Measurements from ENCODE around the gene TRAPPC5.

TRAPPC5 gene

GRCh38 chr19:7674010-7675005, 6.3 kb upstream of the TRAPPC5 start:
- in situ Hi-C loops (cut with HindIII; ENCODE audit: low sequenced_read_pairs): no loop called here

DNA sequence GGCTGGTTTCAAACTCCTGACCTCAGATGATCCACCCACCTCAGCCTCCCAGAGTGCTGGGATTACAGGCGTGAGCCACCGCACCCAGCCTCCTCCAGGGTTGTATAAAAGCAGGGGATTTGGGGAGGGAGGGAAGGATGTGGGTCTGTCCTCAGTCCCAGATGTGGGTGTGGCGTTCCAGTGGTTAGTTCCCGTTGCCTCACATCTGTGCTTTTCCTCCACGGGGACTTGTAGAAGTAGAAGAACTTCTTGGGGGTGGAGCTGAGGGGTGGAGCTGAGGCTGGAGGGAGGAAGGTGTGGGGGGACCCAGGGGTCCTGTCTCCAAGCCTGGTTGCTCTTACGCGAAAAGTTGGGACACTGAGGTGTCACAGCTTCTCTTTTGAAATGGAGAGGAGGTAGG, 4.3 kb upstream of the TRAPPC5 start:
- in situ Hi-C loops (cut with HindIII; ENCODE audit: low sequenced_read_pairs): no loop called here

DNA sequence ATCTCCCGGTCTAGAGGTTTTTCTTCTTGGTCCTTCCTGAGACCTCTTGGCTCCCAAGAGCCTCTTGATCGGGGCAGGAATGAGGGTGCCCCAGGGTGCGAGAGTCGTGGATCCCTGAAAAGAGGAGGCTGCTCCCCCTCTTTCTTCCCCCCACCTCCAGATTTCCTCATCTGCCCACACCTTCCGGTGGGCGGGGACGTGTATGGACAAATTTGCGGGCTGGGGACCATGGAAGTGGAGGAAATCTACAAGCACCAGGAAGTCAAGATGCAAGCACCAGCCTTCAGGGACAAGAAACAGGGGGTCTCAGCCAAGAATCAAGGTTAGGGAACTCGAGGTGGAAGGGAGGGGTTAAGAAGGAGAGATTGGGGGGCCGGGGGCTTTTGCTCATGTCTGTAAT, 3.8 kb upstream of the TRAPPC5 start, which contains the start of gene MCEMP1:
Gene MCEMP1 (plus strand): TSS at position 237 of the 400 bp plus-strand sequence. CDS start 31 bp downstream, at position 268.
- in situ Hi-C loops (cut with HindIII; ENCODE audit: low sequenced_read_pairs): no loop called here

DNA sequence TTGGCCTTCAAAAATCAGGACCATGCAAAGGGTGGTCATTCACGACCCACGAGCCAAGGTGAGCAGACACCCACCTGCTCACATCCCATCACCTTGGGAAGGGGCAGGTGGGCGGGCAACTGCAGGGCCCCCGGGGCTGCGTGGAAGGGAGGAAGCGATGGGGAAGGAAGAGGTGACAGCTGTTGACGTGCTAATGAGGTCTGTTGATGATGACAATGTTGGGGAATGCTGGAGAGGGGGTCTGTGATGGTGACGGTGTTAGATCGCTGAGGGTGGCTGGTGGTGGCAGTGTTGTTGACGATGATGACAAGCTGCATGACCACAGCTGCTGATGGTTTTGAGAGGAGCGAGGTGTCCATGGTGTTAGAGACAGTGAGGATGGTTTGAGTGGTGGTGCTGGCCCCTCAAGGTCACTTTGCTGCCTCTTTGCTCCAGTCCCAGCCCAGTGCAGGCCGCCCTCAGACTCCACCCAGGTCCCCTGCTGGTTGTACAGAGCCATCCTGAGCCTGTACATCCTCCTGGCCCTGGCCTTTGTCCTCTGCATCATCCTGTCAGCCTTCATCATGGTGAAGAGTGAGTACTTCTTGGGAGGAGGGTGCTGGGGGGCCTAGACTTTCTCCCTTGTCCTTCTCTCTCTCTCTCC, 2.8 kb upstream of the TRAPPC5 start:
- in situ Hi-C loops (cut with HindIII; ENCODE audit: low sequenced_read_pairs): no loop called here

DNA sequence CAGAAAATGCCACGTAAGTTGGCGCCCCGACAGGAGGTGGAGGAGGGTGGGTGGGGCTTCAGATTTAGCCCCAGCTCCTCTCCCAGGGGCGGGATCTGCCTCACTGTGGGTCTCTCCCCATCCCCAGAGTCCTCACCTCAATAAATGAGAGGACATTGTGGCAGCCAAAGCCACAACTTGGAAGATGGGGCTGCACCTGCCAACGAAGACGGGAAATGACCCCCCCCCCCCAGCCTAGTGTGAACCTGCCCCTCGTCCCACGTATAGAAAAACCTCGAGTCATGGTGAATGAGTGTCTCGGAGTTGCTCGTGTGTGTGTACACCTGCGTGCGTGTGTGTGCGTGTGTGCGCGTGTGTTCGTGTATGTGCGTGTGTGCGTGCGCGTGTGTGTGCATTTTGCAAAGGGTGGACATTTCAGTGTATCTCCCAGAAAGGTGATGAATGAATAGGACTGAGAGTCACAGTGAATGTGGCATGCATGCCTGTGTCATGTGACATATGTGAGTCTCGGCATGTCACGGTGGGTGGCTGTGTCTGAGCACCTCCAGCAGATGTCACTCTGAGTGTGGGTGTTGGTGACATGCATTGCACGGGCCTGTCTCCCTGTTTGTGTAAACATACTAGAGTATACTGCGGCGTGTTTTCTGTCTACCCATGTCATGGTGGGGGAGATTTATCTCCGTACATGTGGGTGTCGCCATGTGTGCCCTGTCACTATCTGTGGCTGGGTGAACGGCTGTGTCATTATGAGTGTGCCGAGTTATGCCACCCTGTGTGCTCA, 1.5 kb upstream of the TRAPPC5 start:
- in situ Hi-C loops (cut with HindIII; ENCODE audit: low sequenced_read_pairs): no loop called here

DNA sequence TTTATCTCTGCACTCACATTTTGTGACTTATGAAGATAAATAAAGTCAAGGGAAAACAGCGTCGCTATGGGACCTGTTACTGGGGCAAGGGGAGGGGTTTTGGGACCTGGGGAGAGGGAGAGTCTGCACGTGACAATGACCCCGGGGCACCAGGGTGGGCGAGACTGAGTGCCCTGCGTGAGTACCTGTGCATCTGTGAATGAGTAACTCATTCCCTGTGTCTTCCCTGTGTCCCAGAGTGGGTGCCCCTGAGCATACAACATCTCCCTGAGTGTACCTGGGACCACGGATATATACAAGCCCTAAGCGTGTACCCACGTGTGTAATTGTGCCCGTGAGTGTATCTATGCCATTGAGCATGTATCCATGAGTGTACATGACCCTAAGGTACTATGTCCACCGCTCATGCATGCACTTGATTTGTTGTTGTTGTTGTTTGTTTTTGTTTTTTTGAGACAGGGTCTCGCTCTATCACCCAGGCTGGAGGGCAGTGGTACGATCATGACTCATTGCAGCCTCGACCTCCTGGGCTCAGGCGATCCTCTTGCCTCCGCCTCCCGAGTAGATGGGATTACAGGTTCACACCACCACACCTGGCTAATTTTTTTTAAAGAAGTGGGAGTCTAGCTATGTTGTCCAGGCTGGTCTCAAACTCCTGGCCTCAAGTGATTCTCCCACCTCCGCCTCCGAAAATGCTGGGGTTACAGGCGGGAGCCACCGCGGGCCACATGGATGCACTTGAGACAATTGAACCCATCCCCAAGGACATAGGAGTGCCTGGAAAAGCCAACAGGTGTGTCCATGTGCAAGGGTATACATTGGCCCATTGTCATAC, 645 bp upstream of the TRAPPC5 start:
- in situ Hi-C loops (cut with HindIII; ENCODE audit: low sequenced_read_pairs): no loop called here

DNA sequence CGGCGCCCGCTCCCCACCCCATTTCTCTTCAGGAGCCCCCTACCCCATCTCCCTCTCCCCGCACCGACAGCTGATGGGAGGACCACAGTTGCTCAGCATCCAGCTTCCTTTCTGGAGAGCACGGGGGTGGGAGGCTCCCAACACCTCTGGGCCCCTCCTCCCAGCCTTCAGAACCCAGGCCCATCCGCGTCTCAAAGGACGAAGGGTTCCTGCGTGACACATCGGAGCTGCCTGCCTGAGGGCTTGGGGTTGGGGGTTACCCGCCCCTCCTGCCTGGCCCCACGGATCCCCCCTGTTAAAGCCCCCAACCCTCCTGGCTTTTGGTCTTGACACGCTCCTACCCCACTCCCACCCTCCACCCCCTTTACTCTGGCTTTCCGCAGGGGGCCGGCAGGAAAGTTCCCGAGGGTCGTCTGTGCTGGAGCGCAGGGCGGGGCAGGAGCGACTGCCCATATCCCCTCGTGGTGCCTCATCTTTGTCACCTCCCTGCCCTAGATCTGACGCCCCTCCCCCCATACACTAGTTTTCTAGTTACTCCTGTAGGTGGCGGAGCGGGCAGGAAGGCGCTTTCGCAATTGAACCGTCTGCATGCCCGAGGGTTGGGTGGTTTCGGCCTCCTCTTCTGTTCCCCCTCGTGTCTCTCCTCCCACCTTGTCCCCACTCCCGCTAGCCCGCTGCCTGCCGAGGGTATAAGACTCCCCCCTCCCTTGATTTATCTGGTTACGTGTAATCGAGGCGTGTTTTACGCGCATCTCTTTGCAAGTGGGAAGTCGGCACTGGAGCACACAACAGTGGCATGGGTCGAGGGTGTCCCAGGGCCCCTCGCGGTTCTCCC, 924 bp downstream of the TRAPPC5 start:
- in situ Hi-C loops (cut with HindIII; ENCODE audit: low sequenced_read_pairs): no loop called here

DNA sequence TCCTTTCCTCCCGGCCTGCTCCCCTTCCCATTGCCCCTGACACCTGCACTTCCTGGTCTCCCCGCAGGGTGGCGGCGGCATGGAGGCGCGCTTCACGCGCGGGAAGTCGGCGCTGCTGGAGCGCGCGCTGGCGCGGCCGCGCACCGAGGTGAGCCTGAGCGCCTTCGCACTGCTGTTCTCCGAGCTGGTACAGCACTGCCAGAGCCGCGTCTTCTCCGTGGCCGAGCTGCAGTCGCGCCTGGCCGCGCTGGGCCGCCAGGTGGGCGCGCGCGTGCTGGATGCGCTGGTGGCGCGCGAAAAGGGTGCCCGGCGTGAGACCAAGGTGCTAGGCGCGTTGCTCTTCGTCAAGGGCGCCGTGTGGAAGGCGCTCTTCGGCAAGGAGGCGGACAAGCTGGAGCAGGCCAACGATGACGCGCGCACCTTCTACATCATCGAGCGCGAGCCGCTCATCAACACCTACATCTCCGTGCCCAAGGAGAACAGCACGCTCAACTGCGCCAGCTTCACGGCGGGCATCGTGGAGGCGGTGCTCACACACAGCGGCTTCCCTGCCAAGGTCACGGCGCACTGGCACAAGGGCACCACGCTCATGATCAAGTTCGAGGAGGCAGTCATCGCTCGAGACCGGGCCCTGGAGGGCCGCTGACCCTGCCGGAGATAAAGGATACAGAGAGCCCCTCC, 1.7 kb downstream of the TRAPPC5 start:
- in situ Hi-C loops (cut with HindIII; ENCODE audit: low sequenced_read_pairs): no loop called here

- in situ Hi-C loops (cut with HindIII; ENCODE audit: low sequenced_read_pairs): no loop called here
These were observed 5.2 kb downstream of the TRAPPC5 start for GRCh38 chr19:7685546-7686445.

GRCh38 chr19:7687177-7687576, 6.5 kb downstream of the TRAPPC5 start:
- in situ Hi-C loops (cut with HindIII; ENCODE audit: low sequenced_read_pairs): no loop called here

DNA sequence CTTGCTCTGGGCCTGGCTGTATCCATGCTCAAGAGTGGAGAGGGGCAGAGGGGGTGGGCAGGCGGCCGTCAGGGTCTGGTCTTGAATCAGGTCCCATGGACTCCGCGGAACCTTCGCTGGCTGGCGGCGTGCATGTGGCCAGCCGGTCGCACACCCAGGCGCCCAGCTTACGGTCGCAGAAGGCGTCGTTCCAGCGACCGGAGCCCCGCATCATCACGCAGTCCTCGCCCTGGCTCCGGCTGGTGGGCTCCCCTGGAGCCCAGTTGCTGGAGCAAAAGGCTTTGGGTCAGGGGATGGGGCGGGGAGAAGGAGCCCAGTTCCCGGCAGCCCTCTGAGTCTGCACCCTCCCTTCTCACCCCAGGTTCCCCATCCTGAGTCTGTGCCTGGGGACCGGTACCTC, 8.5 kb downstream of the TRAPPC5 start:
- in situ Hi-C loops (cut with HindIII; ENCODE audit: low sequenced_read_pairs): no loop called here

DNA sequence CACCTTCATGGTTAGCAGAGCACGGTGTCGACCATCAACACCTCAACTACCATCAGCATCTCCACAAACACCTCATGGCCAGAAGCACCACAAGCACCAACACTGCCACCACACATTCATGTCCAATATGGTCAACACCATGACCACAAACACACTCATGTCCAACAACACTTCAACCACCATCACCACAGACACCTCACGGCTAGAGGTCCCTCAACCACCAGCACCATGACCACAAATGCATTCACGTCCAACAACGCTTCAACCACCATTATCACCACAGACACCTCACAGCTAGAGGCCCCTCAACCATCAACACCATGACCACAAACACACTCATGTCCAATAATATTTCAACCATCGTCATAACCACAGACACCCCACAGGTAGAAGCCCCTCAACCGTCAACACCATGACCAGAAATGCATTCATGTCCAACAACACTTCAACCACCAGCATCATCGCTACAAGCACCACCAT, 10.2 kb downstream of the TRAPPC5 start:
- in situ Hi-C loops (cut with HindIII; ENCODE audit: low sequenced_read_pairs): loop anchor here (10.0 kb wide), 1 partner anchor 426 kb away; no protein-coding TSS in a partner anchor

DNA sequence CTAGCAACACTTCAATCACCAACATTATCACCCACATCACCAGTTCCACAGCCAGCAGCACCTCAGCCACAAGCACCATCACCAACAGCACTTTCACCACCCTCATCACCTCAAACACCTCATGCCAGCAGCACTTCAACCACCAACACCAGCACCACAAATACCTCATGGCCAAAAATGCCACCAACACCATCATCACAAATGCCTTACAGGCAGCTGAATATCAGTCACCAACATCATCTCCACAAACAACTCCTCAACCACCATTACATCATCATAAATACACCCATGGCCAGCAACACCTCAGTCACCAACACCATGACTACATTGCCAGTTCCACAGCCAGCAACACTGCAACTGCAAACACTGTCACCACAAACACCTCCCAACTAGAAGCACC, 10.9 kb downstream of the TRAPPC5 start:
- in situ Hi-C loops (cut with HindIII; ENCODE audit: low sequenced_read_pairs): loop anchor here (10.0 kb wide), 1 partner anchor 427 kb away; no protein-coding TSS in a partner anchor

DNA sequence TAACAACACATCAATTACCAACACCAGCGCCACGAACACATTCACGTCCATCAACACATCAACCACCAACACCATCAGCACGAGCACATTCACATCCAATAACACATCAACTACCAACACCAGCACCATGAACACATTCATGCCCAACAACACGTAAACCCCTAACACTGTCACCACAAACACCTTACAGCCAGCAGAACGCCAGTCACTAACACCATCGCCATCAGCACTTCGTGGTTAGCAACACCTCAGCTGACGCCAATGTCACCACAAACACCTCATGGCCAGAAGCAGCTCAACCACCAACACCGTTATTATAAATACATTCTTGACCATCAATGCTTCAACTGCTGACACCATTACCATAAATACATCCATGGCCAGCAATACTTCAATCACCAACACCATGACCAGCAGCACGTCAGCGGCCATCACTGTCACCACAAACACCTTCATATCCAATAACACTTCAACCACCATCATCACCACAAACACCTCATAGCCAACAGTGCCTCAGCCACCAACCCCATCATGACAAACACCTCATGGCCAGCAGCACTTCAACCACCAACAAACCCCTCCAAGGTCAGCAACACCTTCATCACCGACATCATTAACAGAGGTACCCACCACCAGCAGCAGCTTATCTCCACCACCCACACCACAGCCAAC, 11.9 kb downstream of the TRAPPC5 start:
- in situ Hi-C loops (cut with HindIII; ENCODE audit: low sequenced_read_pairs): loop anchor here (10.0 kb wide), 1 partner anchor 428 kb away; no protein-coding TSS in a partner anchor

DNA sequence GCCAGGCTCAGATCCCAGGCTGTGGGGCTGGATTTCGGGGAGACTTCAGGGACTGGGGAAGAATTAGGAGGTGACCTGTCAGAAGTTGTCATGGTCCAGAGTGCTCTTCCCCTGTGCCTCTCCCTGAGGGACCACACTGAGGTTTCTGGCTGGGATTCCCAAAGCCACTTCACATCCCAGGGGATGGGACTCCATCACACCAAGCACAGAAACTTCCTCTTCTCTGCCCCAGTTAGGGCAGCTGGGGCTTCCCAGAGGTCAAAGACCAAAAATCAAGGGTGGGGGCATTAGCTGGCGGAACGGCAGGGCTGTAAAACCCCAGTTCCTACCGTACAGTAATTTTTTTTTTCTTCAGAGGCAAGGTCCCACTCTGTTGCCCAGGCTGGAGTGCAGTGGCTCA, 13.9 kb downstream of the TRAPPC5 start:
- in situ Hi-C loops (cut with HindIII; ENCODE audit: low sequenced_read_pairs): loop anchor here (10.0 kb wide), 1 partner anchor 430 kb away; no protein-coding TSS in a partner anchor

- in situ Hi-C loops (cut with HindIII; ENCODE audit: low sequenced_read_pairs): loop anchor here (5.0 to 10.0 kb wide), 3 partner anchors 91 to 433 kb away; no protein-coding TSS in a partner anchor
These were observed 17.2 kb downstream of the TRAPPC5 start for GRCh38 chr19:7697721-7698287.
